H1 (cell line): ENCODE data around the gene GNB1. TPM values are rescaled to one million over a fixed set of nuclear protein-coding genes. Genes with fewer than 3 reads are reported as not detected.

ENCODE experiments used
- CHD2 ChIP-seq: IDR thresholded peaks from 2 replicates; pipeline ENCODE4 v1.6.1; 2012; ENCODE audit warnings: low read length, improper control_type of control experiment
- GTF2F1 ChIP-seq: IDR thresholded peaks from 2 replicates; pipeline ENCODE4 v1.6.1; 2012; ENCODE audit warnings: low read depth, low read length, improper control_type of control experiment, borderline replicate concordance
- POLR2A ChIP-seq, 2 experiments: IDR thresholded peaks; 1 replicate in 1 of 2; 2 replicates in 1 of 2; pipeline ENCODE4 v1.6.1; 2011; ENCODE audit warnings: low read depth in 2 of 2, low read length in 2 of 2, mild to moderate bottlenecking in 2 of 2; ENCODE audit errors: control extremely low read depth in 1 of 2
- SP2 ChIP-seq: IDR thresholded peaks from 2 replicates; pipeline ENCODE4 v1.6.1; 2012; ENCODE audit warnings: mild to moderate bottlenecking, low read length, inconsistent platforms
- TAF7 ChIP-seq: optimal IDR thresholded peaks from 2 replicates; pipeline ENCODE3; 2011; ENCODE audit warnings: low read depth, mild to moderate bottlenecking, inconsistent platforms, low read length, moderate library complexity, borderline replicate concordance
- polyA plus RNA-seq, 7 experiments: library from polyadenylated mRNA; depleted of rRNA in 3 of 7; stranded (reverse) in 5 of 7; unstranded in 2 of 7; fragments of >200 nt in 5 of 7; fragments of 200-250 nt in 2 of 7; gene quantifications; 1 replicate in 5 of 7; 2 replicates in 1 of 7; 4 replicates in 1 of 7; pipeline versions ENCODE4 v1.2.1 to v1.2.3, GENCODE V29; 2011 to 2013; ENCODE audit warnings: missing spikeins in 2 of 7, mixed read lengths in 2 of 7
- total RNA-seq: library from RNA; stranded (reverse); fragmentation: NEBNext Ultra II Directional; extraction: Animal tissue kit (Norgen Biotek cat#: 25700); gene quantifications from 2 replicates; pipeline ENCODE4 v1.2.1, GENCODE V29; 2021
- TF ChIP-seq, protein P1 (sequence below): IDR thresholded peaks from 2 replicates; pipeline ENCODE4 v1.6.1; 2012; ENCODE audit warnings: low read length, inconsistent platforms

The GNB1 gene
- total and polyA plus RNA-seq, 2 of the 8 experiments (the other 6 are each of a cell fraction or from before 2014, with no cell fraction given), result 343 to 382 TPM

DNA sequence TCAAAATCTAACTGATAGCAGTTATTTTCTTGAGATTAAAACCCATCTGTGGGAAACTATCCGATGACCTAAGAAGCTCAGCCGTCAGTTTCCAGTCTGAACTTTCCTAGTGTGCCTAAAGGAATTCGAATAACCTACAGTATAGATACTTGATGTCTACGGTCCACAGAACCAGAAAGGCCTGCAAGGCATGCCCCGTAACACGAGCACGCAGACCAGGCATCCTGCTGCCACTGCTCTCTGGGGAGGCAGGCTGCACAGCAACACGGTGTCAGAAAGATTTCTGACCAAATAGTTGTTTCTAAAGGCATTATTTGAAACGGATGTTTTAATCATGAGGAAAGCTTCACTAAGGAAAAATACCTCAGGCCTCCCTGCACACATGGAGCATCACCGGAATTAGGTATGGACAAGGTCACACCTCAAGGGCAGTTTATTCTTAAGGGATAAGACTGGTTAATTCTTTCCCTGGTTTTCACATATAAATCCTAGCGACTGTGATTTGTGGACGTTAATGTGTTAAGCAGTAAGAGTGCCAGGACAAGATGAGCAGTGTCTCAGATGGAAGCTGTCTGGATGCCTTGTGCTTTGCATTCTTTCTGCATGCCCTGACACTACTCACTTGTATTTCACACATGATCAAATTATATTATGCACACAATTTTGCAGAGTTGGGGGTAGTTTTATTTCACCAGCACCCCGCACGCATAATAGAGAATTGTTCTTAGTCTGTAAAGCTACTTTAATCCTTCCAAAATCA, 63.6 kb downstream of the GNB1 start (continued):
- TF ChIP-seq, protein P1, sequence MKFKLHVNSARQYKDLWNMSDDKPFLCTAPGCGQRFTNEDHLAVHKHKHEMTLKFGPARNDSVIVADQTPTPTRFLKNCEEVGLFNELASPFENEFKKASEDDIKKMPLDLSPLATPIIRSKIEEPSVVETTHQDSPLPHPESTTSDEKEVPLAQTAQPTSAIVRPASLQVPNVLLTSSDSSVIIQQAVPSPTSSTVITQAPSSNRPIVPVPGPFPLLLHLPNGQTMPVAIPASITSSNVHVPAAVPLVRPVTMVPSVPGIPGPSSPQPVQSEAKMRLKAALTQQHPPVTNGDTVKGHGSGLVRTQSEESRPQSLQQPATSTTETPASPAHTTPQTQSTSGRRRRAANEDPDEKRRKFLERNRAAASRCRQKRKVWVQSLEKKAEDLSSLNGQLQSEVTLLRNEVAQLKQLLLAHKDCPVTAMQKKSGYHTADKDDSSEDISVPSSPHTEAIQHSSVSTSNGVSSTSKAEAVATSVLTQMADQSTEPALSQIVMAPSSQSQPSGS, result no peak
- TF ChIP-seq POLR2A (IDR thresholded peaks at IDR 0.05; ENCODE audit: control extremely low read depth in 1 of 2, low read depth in 2 of 2, low read length in 2 of 2) (no peak), GTF2F1 (no peak), TAF7 (no peak), SP2 (no peak), CHD2 (no peak)
